ENCODE data around the gene CLTB.
"Not testable (repeated sequence)": the region's sequence is repeated elsewhere in the genome, so short reads cannot be mapped to it uniquely, and the experiment has no call there.

CLTB gene

GRCh38 chr5:176426876-176427275 lies 10.5 kb upstream of the CLTB start:
- no peak for DNase-seq

GRCh38 chr5:176425791-176426190 lies 9.5 kb upstream of the CLTB start:
- no peak for DNase-seq

GRCh38 chr5:176425138-176425537 lies 8.8 kb upstream of the CLTB start:
- DNase-seq = no peak

DNA sequence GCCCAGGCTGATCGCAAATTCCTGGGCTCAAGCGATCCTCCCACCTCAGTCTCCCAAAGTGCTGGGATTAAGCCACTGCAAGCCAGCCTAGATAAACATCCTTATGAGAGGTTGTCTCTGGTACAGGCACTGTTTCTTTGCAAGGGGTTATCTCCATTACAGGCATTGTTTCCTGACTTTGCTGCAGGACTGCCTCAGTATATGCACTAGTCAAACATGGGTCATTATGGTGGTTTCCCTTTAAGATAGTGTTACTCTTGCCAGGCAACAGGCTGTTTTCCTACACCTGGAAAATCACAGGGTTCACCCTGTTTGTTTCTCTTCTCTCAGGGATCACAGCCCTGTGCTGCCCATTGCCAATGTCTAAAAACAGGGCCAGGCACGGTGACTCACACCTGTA lies 7.8 kb upstream of the CLTB start:
- no peak for DNase-seq

- no peak for DNase-seq
These were observed 4.7 kb upstream of the CLTB start for GRCh38 chr5:176420972-176421544.

GRCh38 chr5:176420086-176420485 lies 3.7 kb upstream of the CLTB start:
- DNase-seq = no peak

- DNase-seq = no peak
These were observed 1.9 kb upstream of the CLTB start for GRCh38 chr5:176418251-176418650.

DNA sequence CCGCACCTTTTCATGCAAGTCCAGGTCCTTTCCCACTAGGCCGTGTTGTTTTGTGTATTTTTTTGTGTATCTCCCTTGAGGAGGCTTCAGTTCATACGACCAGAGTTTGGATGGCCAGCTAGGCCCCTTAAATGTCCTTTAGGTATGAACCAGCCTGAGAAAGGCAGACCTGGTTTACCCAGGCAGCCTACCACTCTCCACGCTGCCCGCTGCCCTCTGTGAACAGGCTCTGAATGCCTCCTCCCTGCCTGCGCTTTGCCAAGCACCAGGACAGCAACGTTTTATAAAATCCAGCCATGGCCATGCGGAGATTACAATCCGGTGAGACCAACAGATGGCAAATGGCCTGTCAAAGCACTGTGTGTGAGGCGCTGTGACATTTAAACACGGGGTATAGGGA lies 626 bp upstream of the CLTB start:
- no peak for DNase-seq

DNA sequence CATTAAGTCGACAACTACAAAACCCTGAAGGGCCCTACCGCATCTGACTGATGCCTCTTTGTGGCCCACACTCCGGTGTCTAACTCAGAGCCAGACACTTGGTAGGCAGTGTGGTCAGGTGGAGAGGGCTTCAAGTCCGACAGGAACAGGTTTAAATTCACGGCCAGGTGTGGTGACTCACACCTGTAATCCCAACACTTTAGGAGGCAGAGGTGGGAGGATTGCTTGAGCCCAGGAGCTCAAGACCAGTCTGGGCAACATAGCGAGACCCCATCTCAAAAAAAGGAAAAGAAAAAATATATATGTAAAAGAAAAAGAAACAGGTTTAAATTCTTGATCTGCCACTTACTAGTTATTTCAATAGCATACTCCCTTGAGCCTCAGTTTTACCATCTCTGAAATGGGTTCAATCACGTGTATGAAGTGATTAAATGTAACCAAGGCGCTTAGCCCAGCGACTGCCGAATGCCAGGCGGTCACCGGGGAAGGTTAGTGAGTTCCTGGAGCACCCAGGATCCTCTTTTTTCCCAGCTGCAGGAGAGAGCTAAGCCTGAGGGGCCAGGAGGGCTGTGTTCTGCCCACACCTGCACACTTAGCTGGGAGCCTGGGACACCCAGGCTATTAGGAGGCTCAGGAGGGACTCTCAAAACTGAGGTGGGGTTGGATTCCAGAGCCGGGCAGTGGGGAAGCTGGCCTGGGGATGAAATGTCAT lies 943 bp downstream of the CLTB start:
- DNase-seq = no peak

DNA sequence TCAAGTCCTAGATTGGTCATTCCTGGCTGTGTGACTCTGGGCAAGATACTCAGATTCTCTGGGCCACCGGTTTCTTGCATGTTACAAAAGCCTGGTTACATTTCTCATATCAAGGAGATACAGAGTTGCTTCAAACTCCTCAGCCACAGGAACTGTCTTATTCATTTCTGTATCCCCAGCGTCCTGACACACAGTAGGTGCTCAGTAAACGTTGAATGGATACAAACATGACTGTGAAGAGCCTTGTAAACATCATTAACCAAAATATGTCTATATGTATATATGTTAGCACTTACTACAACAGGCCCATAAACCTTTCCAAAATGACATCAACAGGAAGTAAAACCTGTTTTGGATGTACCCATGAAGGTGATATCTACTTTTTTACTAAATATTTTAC lies 1.6 kb downstream of the CLTB start:
- DNase-seq = no peak

DNA sequence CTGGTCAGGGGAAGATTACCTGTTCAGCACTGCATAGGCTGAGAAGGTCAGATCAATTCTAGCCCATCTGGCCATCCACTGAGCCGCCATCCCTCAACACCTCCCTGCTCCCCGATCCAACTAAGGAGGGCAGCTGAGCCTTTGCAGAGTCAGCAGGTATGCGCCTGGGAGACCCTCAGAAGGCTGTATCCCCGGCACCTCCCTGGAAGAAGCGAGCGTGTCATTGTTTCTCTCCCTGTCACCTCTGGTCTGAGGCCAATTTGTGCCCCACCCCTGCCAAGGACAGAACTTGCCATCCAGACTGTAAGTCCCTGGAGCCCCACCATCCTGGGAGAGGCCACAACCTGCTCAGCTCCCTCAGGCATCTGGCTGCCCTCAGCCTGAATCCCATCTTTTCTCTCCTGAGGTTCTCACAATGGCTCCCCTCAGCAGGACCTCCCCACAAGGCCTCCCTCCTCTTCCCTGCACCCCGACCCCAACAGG lies 2.6 kb downstream of the CLTB start:
- DNase-seq = no peak

DNA sequence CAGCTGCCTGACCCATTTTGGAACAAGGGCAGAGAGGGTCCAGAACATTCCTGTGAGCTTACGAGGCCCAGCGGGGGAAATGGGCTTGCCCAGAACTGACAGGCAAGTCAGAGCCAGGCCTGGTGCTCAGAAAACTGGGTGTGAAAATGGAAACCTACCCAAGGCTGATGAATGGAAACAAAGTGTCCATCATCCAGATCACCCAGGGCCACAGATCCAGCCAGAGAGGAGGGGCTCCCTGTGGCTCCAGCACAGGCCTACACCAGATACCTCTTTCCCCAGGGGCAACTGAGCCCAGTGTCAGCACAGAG lies 3.1 kb downstream of the CLTB start:
- no peak for DNase-seq

DNA sequence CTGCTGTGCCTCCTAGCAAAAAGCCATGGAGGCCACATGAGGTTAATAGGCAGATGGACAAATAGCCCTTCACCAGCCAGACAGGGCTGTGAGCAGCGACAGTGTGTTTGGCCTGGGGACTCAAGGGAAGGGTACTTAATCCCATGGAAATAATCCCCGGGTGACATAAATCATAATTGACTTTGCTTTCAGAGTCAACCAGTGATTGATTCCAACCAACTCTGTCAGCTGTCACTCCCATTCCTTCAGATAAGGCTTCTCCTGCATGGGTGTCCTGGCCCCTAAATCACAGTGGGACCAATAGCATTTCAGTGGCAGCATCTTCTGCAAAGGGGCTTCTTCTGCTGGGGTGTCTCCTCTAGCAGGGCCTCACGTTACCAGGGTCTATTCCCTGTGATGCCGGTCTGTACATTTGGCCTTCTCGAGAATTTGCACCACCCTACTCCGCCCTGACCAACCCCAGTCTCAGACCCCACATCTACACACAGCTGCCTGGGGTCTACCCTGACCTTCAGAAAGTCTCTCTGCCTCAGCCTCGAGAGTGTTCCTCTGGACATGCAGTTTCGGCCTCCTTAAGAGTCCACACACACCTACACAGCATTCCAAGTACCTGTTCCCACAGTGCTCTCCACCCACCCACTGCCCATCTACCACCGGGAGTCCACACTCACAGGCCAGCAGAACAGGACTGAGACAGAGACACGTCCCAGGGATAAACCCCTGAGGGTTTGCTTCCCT lies 3.7 kb downstream of the CLTB start:
- DNase-seq = no peak

GRCh38 chr5:176410486-176411180 lies 5.7 kb downstream of the CLTB start:
- no peak for DNase-seq

DNA sequence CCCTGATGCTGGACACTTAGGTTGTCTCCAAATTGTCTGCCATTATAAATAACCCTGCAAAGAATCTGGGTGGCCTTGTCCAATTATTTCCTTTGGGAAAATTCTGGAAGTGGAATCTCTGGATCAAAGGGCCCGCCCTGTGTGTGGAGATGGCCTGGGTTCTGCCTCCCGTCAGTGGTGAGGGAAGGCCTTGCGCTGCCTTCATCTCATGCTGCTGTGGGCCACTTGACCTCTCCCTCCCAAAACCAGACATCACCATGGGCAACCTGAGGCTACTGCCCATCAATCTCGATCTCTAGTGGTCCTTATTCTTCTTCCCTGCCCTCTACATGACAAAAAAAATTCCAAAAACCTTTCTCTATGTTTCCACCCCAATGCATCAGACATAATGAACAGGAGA lies 6.6 kb downstream of the CLTB start:
- DNase-seq = no peak

DNA sequence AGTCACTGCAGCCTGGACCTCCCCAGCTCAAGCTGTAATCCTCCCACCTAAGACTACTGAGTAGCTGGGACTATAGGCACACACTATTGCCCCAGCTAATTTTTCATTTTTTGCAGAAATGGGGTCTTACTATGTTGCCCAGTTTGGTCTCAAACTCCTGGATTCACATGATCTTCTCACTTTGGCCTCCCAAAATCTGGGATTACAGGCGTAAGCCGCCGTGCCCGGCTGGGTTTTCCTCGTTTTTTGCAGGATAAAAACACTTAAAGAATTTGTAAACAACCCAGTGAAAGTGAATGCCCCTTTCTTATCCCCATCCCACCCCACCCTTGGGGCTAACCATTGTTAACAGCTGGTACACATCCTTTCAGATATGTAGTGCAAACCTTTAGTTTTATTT lies 7.7 kb downstream of the CLTB start:
- DNase-seq = no peak

DNA sequence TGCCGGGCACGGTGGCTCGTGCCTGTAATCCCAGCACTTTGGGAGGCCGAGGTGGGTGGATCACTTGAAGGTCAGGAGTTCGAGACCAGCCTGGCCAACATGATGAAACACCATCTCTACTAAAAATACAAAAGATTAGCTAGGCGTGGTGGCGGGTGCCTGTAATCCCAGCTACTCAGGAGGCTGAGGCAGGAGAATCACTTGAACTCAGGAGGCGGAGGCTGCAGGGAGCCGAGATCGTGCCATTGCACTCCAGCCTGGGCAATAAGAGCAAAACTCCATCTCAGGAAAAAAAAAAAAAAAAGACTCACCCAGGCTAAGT lies 8.1 kb downstream of the CLTB start:
- not testable (repeated sequence) for DNase-seq

DNA sequence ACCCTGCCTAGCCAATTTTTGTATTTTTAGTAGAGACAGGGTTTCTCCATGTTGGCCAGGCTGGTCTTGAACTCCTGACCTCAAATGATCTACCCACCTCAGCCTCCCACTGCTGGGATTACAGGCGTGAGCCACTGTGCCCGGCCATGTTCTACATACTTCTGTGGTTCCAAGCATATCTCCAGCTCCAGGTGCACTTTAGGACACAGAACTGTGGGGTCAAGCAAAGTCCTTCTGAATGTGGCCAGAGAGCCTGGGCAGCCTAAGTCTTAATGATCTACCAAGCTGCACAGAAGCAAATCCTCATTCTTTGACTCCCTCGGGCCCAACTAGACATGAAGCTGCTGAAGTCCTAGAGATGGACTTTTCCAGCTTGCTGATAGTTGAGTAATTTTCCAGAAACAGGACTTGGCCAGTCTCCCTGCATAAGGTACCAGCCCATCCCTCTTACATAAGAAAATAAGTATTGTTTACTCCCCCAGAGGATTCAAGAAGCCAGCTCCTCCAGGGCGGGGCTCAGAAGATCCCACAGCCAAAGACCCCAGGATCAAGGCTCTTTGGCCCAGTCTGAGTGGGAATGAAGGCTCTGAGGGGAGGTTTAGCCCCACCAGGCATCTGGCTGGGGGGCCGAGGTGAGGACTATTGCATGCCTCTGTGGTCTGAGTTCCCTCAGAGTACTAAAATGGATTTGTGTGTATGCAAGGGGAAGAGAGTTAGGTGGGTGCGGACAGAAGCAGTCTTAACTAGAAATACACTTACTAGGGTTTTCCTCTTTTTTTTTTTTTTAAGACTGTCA lies 8.7 kb downstream of the CLTB start:
- DNase-seq = no peak

GRCh38 chr5:176406436-176407052 lies 9.8 kb downstream of the CLTB start:
- no peak for DNase-seq

DNA sequence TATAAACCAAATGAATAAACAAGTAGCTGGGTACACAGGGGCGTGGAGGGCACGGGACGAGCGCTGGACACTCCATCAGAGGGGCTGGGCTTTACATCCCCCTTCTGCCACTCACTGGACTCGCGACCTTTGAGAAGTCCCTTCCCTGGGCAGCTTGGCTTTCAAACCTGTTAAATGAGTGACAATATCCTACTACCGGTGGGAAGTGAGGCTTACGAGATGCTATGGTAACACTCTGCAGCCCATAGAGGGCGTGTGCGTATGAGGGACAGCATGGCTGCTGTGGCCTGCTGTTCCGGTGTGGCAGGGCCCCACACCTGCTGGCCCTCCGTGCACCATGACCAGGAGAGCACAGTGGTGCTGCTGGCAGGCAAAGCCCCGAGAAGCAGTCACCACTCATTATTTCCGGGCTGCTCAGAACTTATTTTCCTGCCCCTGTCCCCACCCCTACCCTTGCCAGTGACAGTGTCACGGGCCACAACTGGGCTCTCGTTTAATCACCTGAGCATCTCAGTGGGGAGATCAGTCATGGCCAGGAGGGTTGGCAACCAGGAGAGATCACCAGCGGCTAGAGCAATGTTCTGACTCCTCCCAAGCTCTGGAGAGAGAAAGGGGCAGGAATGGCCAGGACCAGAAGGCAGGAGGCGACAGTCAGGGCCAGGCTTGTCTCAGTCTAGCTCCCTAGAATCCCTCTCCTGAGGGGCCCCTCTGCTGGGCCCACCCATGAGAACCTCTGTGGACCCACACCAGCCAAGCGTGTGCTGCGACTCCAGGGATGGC lies 10.5 kb downstream of the CLTB start:
- DNase-seq = no peak

DNA sequence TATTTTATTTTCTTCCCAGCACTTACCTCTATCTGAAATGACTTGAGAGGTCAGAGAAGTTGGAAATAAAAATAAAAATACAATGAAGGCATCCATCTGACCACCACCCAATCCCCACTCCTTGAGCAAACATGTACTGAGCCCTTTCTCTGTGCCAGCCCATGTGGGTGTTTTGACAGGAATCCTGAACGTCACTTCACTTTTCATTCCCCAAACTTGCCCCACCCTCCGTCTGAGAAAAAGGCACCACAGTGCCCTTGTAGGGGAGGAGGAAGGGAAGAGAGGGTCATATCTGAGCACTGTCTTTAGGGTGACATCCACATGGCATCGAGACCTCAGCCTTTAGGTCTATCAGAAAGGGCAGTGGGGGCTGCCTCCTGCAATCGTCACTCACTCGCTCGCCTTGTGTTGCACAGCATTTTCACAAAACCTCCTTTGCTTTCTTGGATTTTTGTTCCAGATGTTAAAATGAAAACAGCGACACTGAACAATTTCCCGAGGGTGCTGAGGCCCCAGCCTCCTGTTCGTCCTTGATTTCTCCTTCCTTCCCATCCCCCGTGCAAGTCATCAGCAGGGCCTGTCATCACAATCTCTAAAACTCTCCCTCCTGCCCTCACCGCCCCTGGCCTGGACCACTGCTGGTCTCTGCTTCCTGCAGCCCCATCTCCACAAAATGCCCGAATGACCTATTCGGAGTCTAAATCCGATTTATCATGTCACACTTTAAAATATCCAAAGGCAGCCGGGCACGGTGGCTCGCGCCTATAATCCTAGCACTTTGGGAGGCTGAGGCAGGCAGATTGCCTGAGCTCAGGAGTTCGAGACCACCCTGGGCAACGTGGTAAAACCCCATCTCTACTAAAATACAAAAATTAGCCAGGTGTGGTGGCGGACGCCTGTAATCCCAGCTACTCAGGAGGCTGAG lies 14.8 kb downstream of the CLTB start:
- no peak for DNase-seq
